Epidermal melanocyte (primary cell): ENCODE data around the gene DIP2B.
"Not testable (repeated sequence)": the region's sequence is repeated elsewhere in the genome, so short reads cannot be mapped to it uniquely, and the experiment has no call there.

Source experiments
- DNase-seq: peaks from one replicate; pipeline ENCODE4 v3.0.0; 2011; ENCODE audit warnings: low spot score; ENCODE audit not compliant: insufficient read length

The DIP2B gene

DNA sequence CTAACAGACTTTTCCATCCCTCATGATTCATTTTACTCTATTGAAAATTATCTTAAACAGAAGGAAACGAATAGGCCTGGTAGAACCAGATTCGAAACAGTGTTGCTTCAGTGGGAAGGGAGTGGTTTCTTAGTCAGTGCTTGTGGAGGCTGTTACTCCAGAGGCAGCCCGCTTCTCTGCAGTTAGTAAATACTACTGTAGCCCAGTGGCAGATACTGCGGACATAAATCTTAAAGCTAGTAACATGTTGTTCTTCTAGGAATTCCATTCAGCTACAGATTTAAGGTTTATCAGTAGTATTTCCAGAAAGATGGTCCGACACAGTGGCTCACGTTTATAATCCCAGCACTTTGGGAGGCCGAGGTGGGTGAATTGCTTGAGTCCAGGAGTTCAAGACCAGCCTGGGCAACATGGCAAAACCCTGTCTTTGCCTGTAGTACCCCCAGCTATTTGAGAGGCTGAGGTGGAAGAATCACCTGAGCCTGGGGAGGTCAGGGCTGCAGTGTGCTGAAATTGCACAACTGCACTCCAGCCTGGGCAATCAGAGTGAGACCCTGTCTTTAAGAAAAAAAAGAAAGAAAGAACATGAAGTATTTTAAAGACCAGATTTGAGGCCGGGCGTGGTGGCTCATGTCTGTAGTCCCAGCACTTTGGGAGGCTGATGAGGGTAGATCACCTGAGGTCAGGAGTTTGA is 45.9 kb downstream of the DIP2B start:
- no peak for DNase-seq

DNA sequence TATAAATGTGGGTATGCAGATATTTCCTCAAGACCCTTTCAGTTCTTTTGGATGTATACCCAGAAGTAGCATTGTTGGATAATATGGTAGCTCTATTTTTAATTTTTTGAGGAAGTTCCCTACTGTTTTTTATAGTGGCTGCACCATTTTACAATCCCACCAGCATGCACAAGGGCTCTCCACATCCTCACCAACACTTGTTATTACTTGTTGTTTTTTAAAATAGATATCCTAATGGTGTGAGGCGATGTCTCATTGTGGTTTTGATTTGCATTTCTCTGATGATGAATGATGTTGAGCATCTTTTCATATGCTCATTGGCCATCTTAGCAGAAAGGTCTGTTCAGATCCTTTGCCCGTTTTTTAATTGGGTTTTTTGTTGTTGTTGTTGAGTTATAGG is 47.1 kb downstream of the DIP2B start:
- DNase-seq, result no peak

- no peak for DNase-seq
These were observed 49.9 kb downstream of the DIP2B start for GRCh38 chr12:50554651-50555050.

DNA sequence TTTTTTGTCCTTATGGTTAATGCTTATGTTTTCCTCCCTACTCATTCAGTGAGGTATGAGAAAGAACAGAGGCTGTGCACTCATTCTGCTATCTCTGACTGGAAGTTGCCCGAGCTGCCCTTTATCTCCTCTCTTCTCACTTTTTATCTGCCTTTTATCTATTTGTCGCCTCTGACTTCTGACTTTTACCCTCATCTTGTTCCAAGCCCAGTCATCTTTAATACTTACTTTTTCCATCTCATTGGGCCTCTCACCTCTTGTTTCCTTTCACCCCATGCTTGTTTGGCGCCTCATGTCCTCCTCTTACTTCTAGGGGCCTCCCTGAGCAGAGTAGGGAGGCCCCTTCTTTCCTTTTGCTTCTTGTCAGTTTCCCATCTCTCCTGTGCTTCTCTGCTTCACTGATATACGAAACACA is 50.7 kb downstream of the DIP2B start:
- DNase-seq, result no peak

DNA sequence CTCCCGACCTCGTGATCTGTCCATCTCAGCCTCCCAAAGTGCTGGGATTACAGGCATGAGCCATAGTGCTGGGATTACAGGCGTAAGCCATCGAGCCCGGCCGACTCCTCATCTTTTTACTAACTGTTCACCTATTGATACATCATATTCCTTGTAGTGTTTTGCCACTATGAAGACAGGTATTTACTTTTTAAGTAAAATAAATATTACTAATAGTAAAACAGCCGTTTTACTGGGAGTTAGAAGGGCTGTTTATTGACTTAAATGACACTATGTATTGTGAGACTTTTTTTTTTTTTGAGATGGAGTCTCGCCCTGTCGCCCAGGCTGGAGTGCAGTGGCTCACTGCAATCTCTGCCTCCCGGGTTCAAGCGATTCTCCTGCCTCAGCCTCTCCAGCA is 51.5 kb downstream of the DIP2B start:
- no peak for DNase-seq

- not testable (repeated sequence) for DNase-seq
These were observed 52.0 kb downstream of the DIP2B start for GRCh38 chr12:50556796-50557195.

DNA sequence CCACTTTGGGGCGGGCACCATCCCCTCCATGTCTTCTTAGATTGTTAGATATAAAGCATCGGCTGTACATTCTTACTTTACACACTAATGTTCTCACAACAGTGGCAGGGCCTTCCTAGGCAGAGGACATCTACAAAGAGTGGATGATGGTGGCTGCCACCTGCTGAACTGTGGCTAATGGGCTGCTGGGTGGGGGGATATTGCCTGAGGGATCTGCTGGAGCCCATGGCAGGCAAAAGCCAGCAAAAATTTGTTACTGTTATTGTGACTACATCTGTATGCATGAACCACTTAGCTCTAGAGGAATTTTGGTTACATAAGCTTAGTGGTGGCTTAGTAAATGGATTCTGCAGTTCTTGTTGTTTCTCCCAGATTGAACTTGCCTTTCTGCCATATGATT is 52.6 kb downstream of the DIP2B start:
- no peak for DNase-seq

DNA sequence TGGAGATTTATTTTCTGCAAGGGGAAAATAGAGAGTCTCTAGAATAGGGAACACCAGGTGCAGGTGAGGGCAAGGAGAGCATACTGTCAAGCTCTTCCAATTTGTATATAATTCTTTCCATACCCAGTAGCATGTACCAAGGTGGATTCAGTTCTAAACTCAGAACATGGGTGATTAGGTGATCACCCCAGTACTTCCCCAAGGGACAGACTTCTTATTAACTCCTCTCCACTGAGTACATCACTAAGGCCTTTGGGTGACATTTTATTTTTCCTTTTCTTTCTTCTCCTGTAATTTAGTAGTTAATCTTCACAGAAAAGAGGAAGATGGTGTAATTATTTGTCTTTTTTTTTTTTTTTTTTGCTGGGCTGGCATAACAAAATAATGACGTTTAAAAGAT is 54.2 kb downstream of the DIP2B start:
- DNase-seq, result no peak

DNA sequence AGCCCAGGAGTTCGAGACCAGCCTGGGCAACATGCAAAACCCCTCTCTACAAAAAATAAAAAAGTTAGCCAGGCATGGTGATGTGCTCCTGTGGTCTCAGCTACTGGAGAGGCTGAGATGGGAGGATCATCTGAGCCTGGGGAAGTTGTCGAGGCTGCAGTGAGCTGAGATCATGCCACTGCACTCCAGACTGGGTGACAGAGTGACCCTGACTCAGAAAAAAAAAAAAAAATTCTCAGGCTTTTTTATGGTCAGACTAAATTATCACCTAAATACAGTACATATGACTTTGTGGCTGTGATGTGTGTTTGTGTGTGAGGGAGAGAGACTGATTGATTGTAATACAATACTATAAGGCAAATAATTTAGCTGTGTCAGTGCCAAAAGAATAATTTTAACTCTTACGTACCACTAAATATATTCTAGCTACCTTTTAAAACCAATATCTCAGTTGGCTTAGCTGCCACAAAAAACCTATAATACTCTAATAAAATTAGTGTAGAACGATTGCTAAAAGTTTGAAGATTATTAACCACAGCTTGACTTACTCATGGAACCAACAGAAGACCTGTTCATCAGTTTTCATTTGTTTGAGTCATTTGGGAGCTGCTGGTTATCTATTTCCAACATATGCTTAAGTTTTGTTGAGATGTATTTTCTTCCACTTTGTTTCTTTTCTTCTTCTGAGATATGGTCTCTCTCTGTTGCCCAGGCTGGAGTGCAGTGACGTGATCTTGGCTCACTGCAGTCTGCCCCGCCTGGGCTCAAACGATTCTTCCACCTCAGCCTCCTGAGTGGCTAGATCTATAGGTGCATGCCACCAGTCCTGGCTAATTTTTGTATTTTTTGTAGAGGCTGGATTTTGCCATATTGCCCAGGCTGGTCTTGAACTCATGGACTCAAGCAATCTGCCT is 58.0 kb downstream of the DIP2B start:
- DNase-seq, result no peak

- DNase-seq, result no peak
These were observed 58.6 kb downstream of the DIP2B start for GRCh38 chr12:50563434-50563787.

DNA sequence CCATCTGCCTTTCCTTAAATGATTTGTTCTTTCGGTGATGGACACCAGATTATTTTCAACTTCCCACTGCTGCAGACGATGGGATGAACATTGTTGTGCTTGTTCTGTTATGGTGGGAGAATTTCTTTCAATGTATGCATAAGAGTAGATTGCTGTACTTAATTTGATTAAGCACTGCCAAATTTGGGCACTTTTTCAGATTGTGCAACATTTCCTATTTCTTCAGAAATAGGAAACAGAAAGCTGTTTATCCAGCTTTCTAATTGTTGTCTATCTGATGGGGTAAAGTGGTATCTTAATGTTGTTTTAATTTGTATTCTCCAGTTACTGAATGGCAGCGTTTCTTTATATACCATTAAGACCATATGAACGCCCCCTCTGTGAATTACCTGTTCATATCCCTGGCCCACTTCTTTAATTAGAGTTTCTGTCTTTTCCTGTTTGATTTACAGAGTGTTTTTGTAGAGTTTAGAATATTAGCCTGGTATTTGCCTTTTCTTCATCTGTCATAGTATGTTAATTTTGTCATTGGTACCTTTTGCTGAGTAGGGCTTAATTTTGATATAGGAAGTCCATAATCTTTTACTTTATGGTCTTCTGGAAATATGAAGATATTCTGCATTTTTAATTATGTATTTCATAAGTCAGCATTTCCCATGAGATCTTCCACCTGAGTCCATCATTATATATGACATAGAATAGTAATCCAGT is 59.6 kb downstream of the DIP2B start:
- DNase-seq, result no peak

DNA sequence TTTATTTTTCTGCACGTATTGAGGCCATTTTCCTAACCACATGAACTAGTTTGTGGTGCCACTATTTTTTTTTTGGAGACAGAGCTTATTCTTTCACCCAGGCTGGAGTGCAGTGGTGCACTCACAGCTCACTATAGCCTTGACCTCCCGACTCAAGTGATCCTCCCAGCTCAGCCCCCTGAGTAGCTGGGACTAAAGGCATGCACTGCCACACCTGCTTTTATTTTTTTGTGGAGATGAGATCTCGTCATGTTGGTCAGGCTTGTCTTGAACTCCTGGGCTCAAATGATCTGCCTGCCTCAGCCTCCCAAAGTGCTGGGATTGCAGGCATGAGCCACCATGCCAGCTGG is 60.1 kb downstream of the DIP2B start:
- DNase-seq, result no peak

GRCh38 chr12:50566066-50566465 is 61.3 kb downstream of the DIP2B start:
- no peak for DNase-seq

GRCh38 chr12:50567926-50568325 is 63.1 kb downstream of the DIP2B start:
- DNase-seq, result no peak

- DNase-seq, result no peak
These were observed 63.7 kb downstream of the DIP2B start for GRCh38 chr12:50568338-50569091.

DNA sequence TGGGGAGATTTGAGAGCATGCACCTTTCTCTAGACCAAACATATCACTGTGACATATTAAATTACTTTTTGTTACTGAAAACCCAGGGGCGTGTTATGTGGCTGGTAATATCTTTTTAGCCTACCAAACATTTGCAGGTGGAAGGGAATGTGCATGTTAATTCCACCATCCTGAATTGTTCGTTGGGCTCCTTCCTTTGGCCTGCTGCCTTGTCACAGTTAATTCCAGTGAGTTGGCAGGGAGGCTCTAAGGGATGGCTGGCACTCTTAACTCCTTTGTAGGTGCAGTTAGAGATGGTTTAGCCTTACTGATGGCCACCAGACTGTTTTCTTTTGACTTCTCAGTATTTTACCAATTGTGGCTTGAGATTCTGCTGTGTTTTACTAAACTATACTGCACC is 64.5 kb downstream of the DIP2B start:
- DNase-seq, result no peak

DNA sequence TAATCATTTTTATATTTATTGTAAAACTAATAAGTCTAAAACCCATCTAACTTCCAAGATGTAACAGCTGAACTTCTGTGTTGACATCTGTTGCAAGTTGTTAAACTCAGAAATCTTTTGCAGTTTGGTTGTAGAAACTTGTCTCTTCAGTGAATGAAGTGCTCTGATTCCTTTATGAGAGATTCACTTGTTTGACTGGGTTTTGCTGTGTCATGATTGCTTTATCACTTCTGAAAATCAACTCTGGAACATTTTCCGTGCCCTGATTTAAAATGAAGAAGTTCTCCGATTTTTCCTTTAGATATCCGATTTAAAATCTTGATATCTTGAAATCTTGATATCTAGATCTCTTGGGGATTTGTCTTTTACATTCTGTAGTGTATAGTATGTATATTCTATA is 65.1 kb downstream of the DIP2B start:
- no peak for DNase-seq

- no peak for DNase-seq
These were observed 67.0 kb downstream of the DIP2B start for GRCh38 chr12:50571786-50572185.

DNA sequence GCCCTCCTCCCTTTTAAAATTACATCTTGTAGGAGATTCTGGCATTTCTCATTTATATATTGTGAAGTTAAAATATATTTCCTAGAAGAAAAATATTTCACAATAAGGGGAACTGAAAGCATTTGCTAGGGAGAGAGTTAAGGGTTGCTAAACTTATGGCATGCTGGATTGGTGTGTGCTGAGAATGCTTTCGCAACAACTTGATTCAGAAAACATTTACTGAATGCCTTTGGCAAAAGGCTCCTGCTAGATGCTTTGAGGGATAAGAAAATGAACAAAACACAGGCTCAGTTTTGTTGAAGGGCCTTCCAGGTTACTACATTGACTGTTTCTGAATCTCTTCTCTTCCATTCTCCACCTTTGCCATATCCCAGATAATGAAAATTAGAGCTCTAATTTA is 67.5 kb downstream of the DIP2B start:
- peak; percentile 36 for DNase-seq

- no peak for DNase-seq
These were observed 68.0 kb downstream of the DIP2B start for GRCh38 chr12:50572760-50573159.

DNA sequence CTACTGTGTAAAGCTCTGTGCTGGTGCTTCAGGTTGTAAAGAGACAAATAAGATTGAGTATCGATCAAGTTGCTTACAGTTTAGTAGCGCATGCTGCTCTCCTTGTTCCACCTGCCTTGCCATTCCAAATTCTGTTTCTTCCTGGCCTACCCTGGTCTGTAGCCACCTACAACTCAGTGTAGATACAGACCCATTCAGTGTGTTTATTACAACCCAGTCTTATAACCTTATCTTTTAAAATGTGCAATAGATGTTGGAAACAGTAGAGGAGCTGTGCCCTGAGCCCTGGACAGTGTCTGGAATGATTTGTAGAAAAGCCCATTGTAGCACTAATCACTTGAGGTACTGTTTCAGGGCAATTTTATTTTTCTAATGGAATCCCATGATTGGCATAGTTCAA is 68.5 kb downstream of the DIP2B start:
- DNase-seq, result no peak
